RWPE2 (cell line): Measurements from ENCODE around the gene PLXND1.
"Not testable (repeated sequence)": the region's sequence is repeated elsewhere in the genome, so short reads cannot be mapped to it uniquely, and the experiment has no call there.

ENCODE experiments used
- ATAC-seq: fragments of 200-7000 bp; cut with Tn5 transposase; 3 replicates; pipeline ENCODE4 v1.9.1; 2021; ENCODE audit warnings: low read depth
- DNase-seq: peaks from one replicate; pipeline ENCODE4 v3.0.0-alpha.2; 2020; ENCODE audit warnings: low spot score
- H3K27ac ChIP-seq: fragments of 450-650 bp; 2 replicates; pipeline ENCODE4 v1.5.1; 2017; ENCODE audit warnings: mild to moderate bottlenecking; ENCODE audit not compliant: poor library complexity, severe bottlenecking
- H3K27me3 ChIP-seq: fragments of 250-450 bp; sonication (Bioruptor Pico); 2 replicates; pipeline ENCODE4 v1.5.1; 2021; ENCODE audit warnings: mild to moderate bottlenecking, moderate library complexity; ENCODE audit not compliant: insufficient read depth, poor library complexity, severe bottlenecking
- H3K36me3 ChIP-seq: fragments of 250-450 bp; sonication (Bioruptor Pico); 2 replicates; pipeline ENCODE4 v1.5.1; 2020; ENCODE audit warnings: low read depth, mild to moderate bottlenecking, moderate library complexity
- H3K4me1 ChIP-seq: fragments of 250-450 bp; sonication (Bioruptor Pico); 2 replicates; pipeline ENCODE4 v1.5.1; 2021; ENCODE audit warnings: mild to moderate bottlenecking, moderate library complexity; ENCODE audit not compliant: insufficient read depth, poor library complexity, severe bottlenecking
- H3K4me3 ChIP-seq: fragments of 250-450 bp; sonication (Bioruptor Pico); 2 replicates; pipeline ENCODE4 v1.5.1; 2021; ENCODE audit warnings: mild to moderate bottlenecking, moderate library complexity; ENCODE audit not compliant: severe bottlenecking
- H3K9me3 ChIP-seq: fragments of 250-450 bp; sonication (Bioruptor Pico); 2 replicates; pipeline ENCODE4 v1.5.1; 2021; ENCODE audit warnings: mild to moderate bottlenecking, moderate library complexity; ENCODE audit not compliant: severe bottlenecking
- CTCF ChIP-seq: fragments of 450-650 bp; IDR thresholded peaks from one replicate; pipeline ENCODE4 v1.5.1; 2017; ENCODE audit warnings: mild to moderate bottlenecking, moderate library complexity; ENCODE audit not compliant: poor library complexity, severe bottlenecking

Gene PLXND1

GRCh38 chr3:129651435-129652202 lies 45.1 kb upstream of the PLXND1 start:
- no peak overlapping the region for H3K4me3 ChIP-seq
- ATAC-seq = peak; percentile 91
- TF ChIP-seq CTCF = no peak
- H3K36me3 ChIP-seq = peaks cover 28% of the 10 kb centered on the region
- no peaks in the 10 kb centered on the region for H3K27me3 ChIP-seq
- H3K4me1 ChIP-seq = peaks cover 30% of the 10 kb centered on the region
- peak overlapping the region; percentile 98 for H3K27ac ChIP-seq
- DNase-seq = peak; percentile 86
- H3K9me3 ChIP-seq = no peaks in the 10 kb centered on the region

- H3K4me1 ChIP-seq = peaks cover 30% of the 10 kb centered on the region
- peak; percentile 31; the same call in 1 of the 3 replicates for ATAC-seq
- H3K36me3 ChIP-seq = peaks cover 28% of the 10 kb centered on the region
- H3K27ac ChIP-seq = peak overlapping the region; percentile 98
- peak; percentile 90 for TF ChIP-seq CTCF
- H3K4me3 ChIP-seq = no peak overlapping the region
- no peaks in the 10 kb centered on the region for H3K27me3 ChIP-seq
- no peak for DNase-seq
- no peaks in the 10 kb centered on the region for H3K9me3 ChIP-seq
Observed at GRCh38 chr3:129650256-129650872, 43.9 kb upstream of the PLXND1 start.

GRCh38 chr3:129648391-129648790 lies 41.9 kb upstream of the PLXND1 start:
- Histone ChIP-seq H3K36me3 (peaks cover 19% of the 10 kb centered on the region), H3K4me3 (no peak overlapping the region), H3K4me1 (peaks cover 30% of the 10 kb centered on the region), H3K27me3 (no peaks in the 10 kb centered on the region), H3K27ac (no peak overlapping the region), H3K9me3 (no peaks in the 10 kb centered on the region)
- DNase-seq = no peak
- no peak for TF ChIP-seq CTCF
- ATAC-seq = no peak

- H3K4me1 ChIP-seq = peaks cover 4% of the 10 kb centered on the region
- H3K4me3 ChIP-seq = no peak overlapping the region
- ATAC-seq (no peak), DNase-seq (no peak)
- H3K27ac ChIP-seq = no peak overlapping the region
- no peak for TF ChIP-seq CTCF
- H3K36me3 ChIP-seq = peaks cover 4% of the 10 kb centered on the region; the same call in 1 of the 2 replicates
- no peaks in the 10 kb centered on the region for H3K27me3 ChIP-seq
- H3K9me3 ChIP-seq = no peaks in the 10 kb centered on the region
Observed at GRCh38 chr3:129645286-129645685, 38.8 kb upstream of the PLXND1 start.

GRCh38 chr3:129644836-129645235 lies 38.4 kb upstream of the PLXND1 start:
- H3K27ac ChIP-seq = no peak overlapping the region
- H3K27me3 ChIP-seq = no peaks in the 10 kb centered on the region
- TF ChIP-seq CTCF = no peak
- ATAC-seq = no peak
- DNase-seq = no peak
- no peaks in the 10 kb centered on the region for H3K9me3 ChIP-seq
- no peaks in the 10 kb centered on the region for H3K4me1 ChIP-seq
- H3K36me3 ChIP-seq = peaks cover 2% of the 10 kb centered on the region; the same call in 1 of the 2 replicates
- H3K4me3 ChIP-seq = no peak overlapping the region

- not testable (repeated sequence) for H3K4me3 ChIP-seq, H3K27me3 ChIP-seq, H3K4me1 ChIP-seq, H3K36me3 ChIP-seq, H3K27ac ChIP-seq, DNase-seq, H3K9me3 ChIP-seq, ATAC-seq
Observed at GRCh38 chr3:129641567-129642260, 35.2 kb upstream of the PLXND1 start.
